ENCODE measurements around the gene ATP5IF1.

ATP5IF1 gene

GRCh38 chr1:28235755-28236655, at the start of gene ATP5IF1:
TSS of gene ATP5IF1 (plus strand) at chr1:28236124. CDS start at chr1:28236184, 60 bp downstream.
- peak; percentile 88 for DNase-seq (ENCODE audit: low read depth)

DNA sequence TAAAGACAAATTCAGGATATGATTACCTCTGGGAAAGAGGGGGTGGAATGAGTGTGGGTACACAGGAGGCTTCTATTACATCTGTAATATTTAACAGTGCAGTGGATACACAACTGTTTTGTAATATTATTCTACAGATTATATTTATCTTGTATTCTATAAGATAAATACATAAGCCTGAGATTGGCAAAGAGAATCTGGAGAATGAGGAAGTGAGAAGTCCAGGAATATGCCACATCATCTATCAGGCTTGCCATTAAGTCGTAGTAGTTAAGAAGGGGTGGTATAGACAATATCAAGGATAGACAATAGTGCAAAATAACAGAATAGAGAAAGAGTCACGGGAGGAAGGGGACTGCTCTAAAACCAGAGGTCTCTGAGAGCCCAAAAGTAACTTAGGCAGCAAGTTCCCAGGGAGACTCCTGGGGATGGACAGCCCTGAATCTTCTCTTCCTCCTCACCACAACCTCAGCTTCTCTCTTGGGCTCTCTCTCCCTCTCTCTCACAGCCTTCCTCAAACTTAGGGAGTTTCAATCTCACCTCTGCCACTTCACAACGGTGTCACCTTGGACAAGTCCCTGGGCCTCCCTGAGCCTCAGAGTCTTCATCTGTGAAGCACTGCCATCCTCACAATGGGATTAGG, 45.5 kb upstream of the ATP5IF1 start:
- DNase-seq (ENCODE audit: low read depth) = no peak

DNA sequence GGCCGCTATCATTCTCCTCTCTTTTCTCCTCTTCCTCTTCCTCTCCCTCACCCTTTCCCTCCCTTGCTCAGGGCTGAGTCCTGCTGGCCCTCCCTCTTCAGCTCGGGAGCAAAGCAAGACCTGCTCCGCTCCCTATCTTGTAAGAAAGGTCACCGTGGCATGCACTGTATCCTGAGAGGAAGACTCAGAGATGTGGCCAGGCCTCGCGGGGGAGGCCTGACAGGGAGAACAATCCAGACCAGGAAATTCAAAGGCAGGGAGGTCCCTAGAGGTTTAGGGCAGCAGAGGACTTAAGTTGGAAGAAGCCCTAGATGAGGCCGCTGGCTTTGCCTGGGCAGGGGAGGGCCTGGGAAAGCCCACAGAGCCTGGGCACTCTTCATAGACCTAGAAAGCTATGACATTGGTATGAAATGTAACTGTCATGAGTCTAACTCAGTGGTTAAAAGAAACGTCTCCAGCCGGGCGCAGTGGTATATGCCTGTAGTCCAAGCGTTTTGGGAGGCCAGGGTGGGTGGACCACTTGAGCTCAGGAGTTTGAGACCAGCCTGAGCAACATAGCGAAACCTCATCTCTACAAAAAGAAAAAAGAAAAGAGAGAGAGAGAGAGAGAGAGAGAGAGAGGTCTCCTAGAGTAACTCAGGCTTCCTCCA, 44.8 kb upstream of the ATP5IF1 start:
- no peak for DNase-seq (ENCODE audit: low read depth)

GRCh38 chr1:28193701-28194161, 42.2 kb upstream of the ATP5IF1 start:
- DNase-seq (ENCODE audit: low read depth) = no peak

DNA sequence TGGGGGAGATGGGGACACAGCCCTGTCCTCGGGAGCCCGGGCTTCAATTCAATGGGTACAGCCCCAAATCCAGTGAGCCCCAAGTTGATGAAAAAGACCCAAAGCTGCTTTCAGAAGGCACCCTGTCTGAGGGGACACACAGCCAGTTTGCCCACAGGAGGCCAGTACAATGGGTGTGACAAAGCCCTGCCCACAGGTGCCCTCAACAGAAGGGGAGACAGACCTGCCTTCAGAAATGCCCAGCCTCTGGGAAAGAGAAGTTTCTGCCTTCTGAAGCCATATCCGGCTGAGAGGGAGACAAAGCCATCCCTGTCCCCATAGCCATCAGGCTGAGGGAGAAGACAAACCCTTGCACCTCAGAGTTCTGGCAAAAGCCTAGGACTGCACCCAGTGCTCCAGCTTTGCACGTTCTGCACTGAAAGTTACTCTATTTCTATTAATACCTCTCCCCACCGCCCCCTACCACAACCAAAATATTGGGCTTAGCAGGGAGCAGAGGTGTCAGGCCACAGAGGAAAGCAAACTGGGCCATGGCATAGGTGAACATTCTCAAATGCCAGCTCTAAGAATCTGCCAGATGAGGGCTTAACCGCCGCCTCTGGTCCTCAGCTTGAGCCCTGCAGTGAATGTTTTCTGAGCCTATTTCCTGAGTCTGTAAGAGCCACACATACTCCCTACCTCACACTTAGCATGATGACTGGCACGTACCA, 41.4 kb upstream of the ATP5IF1 start:
- no peak for DNase-seq (ENCODE audit: low read depth)

- no peak for DNase-seq (ENCODE audit: low read depth)
These were observed 40.1 kb upstream of the ATP5IF1 start for GRCh38 chr1:28195780-28196179.

- DNase-seq (ENCODE audit: low read depth) = no peak
These were observed 39.6 kb upstream of the ATP5IF1 start for GRCh38 chr1:28196330-28196729.

- DNase-seq (ENCODE audit: low read depth) = no peak
These were observed 38.1 kb upstream of the ATP5IF1 start for GRCh38 chr1:28197682-28198415.

DNA sequence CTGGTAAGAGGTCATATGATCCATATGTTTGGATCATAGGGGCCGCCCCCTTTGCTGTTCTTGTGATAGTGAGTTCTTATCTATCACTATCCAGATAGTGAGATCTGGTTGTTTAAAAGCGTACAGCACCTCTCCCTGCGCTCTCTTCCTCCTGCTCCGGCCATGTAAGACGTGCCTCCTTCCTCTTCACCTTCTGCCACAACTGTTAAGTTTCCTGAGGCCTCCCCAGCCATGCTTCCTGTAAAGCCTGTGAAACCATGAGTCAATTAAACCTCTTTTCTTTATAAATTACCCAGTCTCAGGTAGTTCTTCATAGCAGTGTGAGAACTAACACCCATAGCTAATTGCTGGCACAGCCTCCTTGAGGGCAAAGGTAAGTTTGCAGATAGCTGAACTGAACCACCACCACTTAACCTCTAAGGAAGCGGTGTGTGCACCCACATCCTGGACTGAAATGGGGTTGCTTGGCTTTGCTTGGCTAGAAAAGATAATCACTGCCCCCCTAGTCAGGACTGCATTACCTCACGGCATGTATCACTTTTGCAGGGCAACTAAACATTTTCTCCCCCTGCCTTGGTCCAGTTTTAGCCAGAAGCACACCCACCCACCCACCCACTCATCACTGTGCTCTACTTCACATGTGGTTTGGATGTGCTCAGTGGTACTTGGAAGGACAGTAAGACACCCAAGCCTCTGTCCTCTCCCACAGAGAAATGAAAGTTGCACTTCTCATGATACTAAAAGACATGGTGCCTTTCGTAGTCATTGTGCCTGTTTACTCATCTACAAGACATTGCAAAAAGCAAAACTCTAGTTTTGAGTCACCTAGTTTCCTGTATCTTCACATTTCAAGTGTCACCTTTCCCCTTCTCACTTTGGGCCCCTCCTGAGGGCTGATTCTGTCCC, 36.3 kb upstream of the ATP5IF1 start:
- DNase-seq (ENCODE audit: low read depth) = peak; percentile 45

DNA sequence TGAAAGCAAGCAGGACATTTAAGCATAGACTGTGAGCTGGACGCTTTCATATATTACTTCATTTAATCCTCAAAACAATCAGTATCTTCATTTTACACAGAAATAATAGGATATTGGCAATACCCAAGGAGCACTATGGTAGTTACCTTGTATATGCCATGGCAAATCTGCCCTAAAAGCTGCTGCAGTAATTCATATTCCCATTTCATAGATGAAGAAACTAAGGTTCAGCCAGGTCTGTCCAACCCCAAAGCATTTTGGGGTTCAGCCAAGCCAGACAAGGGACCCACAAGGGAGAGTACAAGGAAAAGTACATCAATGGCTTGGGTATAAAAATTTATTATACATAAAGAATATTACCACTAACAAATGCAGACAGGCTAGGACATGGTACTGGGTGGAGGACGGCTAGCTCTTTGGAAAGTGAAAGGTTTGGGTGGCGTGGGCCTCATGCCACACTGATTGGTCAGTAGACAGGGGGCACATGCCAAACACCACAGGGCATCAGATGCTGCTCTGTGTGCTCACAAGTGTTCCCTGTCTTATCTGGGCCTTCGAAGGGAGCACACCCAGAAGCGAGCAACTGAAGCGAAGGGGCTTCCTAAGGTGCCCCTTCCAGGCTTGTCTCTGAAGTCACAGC, 35.6 kb upstream of the ATP5IF1 start:
- no peak for DNase-seq (ENCODE audit: low read depth)

DNA sequence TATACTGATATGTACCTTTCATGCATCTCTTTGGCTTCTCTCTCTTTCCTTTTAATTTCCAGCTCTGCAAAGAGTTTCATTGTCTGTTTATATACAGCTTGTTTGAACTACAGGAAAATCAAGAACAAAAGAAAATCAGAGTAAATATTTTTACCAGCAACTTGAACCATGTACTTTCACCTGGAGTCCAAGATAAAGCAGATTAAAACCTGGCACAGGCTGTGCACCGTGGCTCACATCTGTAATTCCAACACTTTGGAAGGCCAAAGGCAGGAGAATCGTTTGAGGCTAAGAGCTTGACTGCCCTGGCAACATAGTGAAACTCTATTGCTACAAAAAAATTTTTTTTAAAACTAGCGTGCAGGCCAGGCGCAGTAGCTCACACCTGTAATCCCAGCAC, 30.7 kb upstream of the ATP5IF1 start:
- DNase-seq (ENCODE audit: low read depth) = no peak

DNA sequence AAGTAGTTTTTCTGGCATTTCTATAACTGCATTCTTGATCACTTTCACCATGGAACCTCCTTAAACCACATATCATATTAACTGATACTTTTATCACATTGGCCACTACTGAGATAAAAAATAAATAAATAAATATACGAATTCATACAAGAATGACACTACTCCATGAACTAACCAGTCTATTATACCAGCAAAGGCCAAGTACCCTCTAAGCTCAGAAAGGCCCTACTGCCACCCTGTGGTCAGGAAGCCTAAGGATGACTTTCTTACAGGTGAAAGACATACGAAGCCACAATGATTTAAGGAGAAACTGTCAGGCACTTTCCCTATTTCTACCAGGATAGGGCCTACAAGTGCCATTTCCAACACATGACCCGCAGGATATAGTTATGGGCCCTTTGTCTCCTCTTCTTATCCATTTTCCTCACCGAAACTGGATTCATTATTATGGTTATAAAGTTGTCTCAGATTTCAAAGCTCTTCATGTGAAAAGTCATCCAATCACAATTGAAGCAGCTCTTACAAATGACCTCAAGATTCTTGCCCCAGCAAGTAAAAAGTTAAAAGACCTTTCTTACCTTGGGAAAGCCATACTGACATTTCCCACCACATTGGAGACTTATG, 27.0 kb upstream of the ATP5IF1 start:
- peak; percentile 41 for DNase-seq (ENCODE audit: low read depth)

GRCh38 chr1:28209700-28210099, 26.2 kb upstream of the ATP5IF1 start:
- DNase-seq (ENCODE audit: low read depth) = no peak

DNA sequence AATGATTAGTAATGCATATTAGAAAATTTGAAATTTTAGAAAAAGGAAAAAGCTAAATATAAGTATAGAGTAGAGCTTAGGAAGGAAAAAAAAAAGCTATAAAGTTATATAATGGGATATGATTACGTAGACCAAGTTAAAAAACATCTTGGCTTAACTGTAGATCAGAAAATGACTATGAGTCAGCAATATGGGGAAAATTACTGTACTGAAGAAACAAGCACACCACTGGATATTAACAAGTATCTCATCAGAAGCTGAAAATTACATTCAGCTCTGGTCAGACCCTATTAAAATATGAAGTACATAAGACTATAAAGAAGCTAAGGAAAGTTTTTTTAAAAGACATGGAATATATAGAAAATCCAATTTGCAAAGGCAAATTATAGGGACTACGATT, 22.6 kb upstream of the ATP5IF1 start:
- DNase-seq (ENCODE audit: low read depth) = no peak

DNA sequence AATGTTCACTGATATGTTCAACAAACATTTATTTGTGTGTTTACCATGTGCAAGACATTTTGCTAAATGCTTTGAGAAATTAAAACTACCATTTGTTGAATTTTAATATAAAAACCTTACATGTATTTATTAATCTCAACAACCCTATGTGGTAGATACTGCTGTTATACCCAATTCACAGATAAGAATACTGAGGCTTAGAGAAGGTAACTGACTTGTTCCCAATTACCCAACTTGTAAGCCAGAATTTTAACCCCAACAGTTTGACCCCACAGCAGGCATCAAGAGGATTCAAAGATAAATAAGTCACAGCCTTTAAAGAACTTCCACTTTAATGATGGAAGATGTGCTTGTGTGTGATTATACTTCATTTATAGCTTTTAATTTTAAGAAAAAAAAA, 6.8 kb upstream of the ATP5IF1 start:
- no peak for DNase-seq (ENCODE audit: low read depth)

DNA sequence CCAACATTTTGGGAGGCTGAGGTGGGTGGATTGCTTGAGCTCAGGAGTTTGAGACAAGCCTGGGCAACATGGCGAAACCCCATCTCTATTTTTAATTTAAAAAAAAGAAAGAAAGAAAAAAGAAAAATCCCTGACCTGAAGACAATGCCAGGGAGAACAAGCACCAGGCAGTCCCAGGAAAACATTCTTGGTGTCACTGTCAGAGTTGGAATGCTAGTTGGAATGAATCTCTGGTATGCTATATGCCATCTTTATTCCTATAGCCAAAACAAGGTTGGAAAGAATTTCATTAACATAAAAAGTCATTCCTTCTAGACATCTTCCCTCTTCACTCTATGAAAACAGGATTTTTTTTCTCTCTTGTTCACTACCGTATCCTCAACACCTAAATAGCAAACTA, 5.9 kb upstream of the ATP5IF1 start:
- DNase-seq (ENCODE audit: low read depth) = no peak

DNA sequence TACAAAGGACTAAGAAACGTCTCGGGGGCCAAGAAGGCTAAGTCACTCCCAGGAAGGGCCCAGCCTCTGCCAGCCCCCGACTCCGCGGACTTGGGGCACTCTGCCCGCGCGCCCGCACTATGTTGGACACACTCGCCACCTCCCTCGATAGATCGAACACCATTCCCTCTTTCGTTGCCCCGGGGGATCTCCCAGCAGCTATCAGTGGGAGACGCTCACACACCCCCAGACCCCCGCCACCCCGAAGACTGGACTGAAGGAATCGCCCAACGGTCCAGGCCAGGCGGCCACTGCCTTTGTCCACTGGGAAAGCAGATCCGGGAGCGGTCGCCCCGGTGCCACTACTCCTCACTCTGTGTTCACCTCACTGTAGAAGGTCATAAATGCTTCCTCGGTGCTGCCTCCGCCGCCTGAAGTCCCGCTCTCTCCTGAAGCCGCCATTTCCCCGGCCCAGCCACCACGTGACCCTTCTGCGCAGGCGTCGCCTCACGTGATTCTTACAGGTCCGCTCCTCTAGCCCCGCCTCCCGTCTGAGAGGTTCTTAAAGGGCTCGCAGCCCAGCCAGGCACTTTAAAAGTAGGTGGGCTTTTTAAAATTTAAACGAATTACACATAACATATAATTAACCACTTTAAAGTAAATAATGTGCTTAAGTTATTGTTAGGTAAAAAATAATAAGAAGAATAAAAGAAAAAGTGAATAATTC, 3.2 kb upstream of the ATP5IF1 start, which contains the start of gene DNAJC8:
Gene DNAJC8, minus strand, starts transcription at position 472 of the 706 bp plus-strand sequence. Its CDS starts 31 bp downstream, at position 441.
- DNase-seq (ENCODE audit: low read depth) = peak; percentile 97

DNA sequence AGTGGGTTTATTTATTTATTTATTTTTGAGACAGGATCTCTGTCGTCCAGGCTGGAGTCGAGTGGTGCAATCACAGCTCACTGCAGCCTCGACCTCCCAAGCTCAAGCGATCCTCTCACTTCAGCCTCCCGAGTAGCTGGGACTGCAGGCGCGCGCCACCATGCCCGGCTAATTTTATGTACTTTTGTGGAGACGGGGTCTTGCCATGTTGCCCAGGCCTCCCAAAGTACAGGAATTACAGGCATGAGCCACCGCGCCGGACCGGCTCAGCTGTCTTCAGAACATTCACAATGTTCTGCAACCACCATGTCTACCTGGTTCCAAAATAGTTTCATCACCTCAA, 2.7 kb upstream of the ATP5IF1 start:
- DNase-seq (ENCODE audit: low read depth) = no peak
